NK-92 (cell line): Measurements from ENCODE around the gene TCAIM.

Source experiments
- DNase-seq: peaks from one replicate; lab custom pipeline; 2025; ENCODE audit not compliant: unreplicated experiment; lab: John Stamatoyannopoulos, UW

Gene TCAIM

GRCh38 chr3:44442596-44443309, 104.2 kb downstream of the TCAIM start:
- no peak for DNase-seq

DNA sequence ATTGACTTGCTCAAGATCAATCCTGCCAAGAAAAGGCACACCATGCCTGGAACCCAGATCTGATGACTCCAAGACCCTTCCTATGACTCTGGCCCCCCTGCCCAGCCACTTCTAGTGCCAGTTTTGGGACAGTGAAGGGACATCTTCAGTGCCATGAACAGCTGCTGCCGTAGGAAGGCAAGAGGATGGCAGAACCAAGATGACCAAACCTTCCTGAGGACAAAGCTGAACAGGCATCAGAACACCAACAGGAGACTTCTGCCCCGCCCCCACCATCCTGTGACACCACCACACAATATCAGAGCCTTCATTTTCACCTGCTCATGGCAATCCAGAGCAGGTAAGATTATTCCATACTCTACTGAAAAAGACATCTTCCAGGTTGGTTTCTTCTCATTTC, 105.9 kb downstream of the TCAIM start:
- DNase-seq, result no peak

GRCh38 chr3:44444896-44445691, 106.5 kb downstream of the TCAIM start:
- no peak for DNase-seq

DNA sequence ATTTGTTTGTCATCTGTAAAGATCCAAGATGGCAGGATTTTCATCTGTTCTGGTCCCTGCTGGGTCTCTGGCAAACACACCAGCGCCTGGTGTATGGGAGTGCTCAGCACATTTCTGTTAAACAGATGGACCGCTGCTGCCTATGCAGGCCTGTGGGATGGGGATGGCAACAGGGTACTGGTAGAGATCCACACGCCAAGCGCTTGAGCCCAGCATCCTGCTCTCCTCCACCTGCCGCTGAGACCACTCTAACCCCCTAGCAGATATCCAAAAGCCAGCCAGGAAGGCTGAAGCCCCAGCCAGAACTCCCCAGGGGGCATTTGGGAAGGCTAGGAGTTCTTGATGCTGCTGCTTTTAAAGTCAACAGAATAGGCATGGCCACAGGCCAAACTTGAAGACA, 107.2 kb downstream of the TCAIM start:
- no peak for DNase-seq

DNA sequence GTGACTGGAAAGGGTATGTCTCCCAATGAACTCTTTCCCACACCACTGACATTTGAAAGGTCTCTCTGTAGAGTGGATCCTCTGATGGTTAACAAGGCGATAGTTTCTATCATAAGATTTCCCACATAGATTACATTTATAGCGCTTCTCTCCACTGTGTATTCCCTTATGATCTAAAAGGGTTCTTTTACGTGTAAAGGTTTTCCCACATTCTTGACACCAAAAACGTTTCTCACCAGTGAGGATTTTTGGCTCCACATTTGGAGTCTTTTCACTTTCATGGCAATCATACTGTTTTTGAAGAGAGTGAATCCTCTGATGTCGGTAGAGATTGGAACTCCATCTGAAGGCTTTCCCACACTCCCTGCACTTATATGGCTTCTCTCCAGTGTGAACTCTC, 108.4 kb downstream of the TCAIM start:
- no peak for DNase-seq

GRCh38 chr3:44451441-44451840, 112.9 kb downstream of the TCAIM start:
- DNase-seq, result no peak

DNA sequence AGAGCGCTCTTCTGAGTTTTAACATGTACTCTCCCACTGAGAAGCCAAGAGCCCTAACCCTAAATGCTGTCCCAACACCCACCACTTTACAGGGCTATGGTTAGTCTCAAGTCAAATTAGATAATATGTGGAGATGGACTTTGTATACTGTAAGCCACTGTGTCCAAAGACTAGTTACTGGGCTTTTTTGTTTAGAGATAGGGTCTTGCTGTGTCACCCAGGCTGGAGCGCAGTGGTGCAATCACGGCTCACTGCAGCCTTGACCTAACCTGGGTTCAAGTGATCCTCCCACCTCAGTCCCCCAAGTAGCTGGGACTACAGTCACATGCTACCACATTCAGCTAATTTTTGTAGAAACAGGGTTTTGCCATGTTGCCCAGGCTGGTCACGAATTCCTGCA, 115.7 kb downstream of the TCAIM start:
- no peak for DNase-seq

DNA sequence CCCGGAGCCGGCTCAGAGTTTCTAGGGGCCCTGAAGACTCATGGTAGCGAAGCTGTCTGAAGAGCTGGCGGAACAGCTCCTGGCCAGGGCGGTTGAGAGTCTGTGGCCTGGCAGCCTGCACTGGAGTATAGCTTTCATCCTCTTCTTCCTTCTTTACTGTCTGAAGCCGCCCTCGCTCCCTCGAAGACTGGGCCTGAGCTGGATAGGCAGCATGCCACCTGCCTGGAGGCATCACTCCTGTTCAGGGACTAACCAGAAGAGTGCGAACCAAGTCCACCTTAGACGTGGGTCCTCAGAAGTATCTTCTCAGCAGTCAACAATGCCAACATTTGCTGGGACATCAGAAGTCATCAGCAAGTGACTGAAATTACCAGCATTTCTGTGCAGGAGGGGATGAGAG, 116.8 kb downstream of the TCAIM start:
- DNase-seq, result no peak
